ENCODE measurements around the gene PDLIM1.

Gene PDLIM1

GRCh38 chr10:95279042-95279820 is 11.6 kb downstream of the PDLIM1 start:
- peak; percentile 68 for ATAC-seq
- TF ChIP-seq CSDC2 (CRISPR knock-in tag; IDR thresholded peaks at IDR 0.05) (no peak), POU6F1 (CRISPR knock-in tag; IDR thresholded peaks at IDR 0.05; ENCODE audit: borderline replicate concordance, low read depth) (no peak), TOX (CRISPR knock-in tag; IDR thresholded peaks at IDR 0.05; ENCODE audit: borderline replicate concordance) (no peak), ZFP3 (CRISPR knock-in tag; IDR thresholded peaks at IDR 0.05) (no peak), BACH2 (CRISPR knock-in tag; IDR thresholded peaks at IDR 0.05; ENCODE audit: borderline replicate concordance) (no peak), PPARA (CRISPR knock-in tag; IDR thresholded peaks at IDR 0.05; ENCODE audit: borderline replicate concordance) (no peak), ZNF8 (CRISPR knock-in tag; IDR thresholded peaks at IDR 0.05) (no peak), TCF4 (CRISPR knock-in tag; IDR thresholded peaks at IDR 0.05; ENCODE audit: borderline replicate concordance) (no peak), PATZ1 (CRISPR knock-in tag; IDR thresholded peaks at IDR 0.05; ENCODE audit: borderline replicate concordance) (no peak), ZFP30 (CRISPR knock-in tag; IDR thresholded peaks at IDR 0.05) (no peak), ZC3H10 (CRISPR knock-in tag; IDR thresholded peaks at IDR 0.05) (no peak), ZNF70 (CRISPR knock-in tag; IDR thresholded peaks at IDR 0.05) (no peak)
- TF ChIP-seq, protein P1, sequence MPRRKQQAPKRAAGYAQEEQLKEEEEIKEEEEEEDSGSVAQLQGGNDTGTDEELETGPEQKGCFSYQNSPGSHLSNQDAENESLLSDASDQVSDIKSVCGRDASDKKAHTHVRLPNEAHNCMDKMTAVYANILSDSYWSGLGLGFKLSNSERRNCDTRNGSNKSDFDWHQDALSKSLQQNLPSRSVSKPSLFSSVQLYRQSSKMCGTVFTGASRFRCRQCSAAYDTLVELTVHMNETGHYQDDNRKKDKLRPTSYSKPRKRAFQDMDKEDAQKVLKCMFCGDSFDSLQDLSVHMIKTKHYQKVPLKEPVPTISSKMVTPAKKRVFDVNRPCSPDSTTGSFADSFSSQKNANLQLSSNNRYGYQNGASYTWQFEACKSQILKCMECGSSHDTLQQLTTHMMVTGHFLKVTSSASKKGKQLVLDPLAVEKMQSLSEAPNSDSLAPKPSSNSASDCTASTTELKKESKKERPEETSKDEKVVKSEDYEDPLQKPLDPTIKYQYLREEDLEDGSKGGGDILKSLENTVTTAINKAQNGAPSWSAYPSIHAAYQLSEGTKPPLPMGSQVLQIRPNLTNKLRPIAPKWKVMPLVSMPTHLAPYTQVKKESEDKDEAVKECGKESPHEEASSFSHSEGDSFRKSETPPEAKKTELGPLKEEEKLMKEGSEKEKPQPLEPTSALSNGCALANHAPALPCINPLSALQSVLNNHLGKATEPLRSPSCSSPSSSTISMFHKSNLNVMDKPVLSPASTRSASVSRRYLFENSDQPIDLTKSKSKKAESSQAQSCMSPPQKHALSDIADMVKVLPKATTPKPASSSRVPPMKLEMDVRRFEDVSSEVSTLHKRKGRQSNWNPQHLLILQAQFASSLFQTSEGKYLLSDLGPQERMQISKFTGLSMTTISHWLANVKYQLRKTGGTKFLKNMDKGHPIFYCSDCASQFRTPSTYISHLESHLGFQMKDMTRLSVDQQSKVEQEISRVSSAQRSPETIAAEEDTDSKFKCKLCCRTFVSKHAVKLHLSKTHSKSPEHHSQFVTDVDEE (CRISPR knock-in tag; IDR thresholded peaks at IDR 0.05) = no peak

DNA sequence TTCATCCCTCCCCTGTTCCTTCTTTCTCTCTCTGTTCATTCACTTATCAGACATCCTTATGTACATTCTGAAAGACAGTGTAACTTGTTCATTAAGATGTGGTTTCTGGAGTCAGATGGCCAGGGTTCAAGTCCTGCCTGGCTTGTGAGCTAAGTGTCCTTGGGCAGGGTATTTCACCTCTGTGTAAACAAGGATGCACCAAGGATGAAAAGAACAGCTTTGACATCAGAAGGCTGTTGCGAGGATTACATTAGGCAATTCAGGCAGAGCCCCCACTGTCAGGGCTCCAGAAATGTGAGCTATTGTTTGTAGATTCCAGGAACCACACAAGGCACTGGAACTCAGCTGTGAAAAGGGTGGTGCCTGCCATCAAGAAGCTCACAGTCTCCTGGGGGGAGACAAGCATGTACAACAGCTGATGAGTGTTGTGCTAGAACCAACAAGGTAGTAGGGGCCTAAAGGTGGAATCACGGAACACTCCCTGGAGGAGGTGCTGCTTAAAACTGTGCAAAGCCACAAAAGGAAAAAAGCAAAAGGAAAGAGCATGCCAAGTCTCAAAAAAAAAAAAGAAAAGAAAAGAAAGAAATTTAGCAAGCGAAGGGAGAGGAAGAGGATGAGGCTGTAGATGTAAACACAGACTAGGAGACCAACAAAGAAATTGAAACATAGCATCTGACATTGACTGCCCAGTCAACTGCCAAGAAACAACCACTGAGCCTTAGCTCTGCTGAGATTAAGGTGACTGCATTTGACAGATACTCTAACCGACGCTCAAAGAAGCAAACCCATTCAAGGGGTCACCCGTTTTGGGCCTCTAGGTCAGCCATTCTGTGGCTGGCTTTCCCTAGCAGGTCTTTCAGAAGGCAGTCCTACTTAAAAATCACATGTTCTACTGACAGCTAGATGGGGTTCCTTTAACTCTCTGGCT is 12.5 kb downstream of the PDLIM1 start:
- TF ChIP-seq GLIS3 (CRISPR knock-in tag; IDR thresholded peaks at IDR 0.05) = no peak
- no peak for TF ChIP-seq POU6F1 (CRISPR knock-in tag; IDR thresholded peaks at IDR 0.05; ENCODE audit: borderline replicate concordance, low read depth)
- no peak for TF ChIP-seq PATZ1 (CRISPR knock-in tag; IDR thresholded peaks at IDR 0.05; ENCODE audit: borderline replicate concordance)
- TF ChIP-seq BACH2 (CRISPR knock-in tag; IDR thresholded peaks at IDR 0.05; ENCODE audit: borderline replicate concordance) = no peak
- TF ChIP-seq ZFP3 (CRISPR knock-in tag; IDR thresholded peaks at IDR 0.05) = no peak
- no peak for TF ChIP-seq TOX (CRISPR knock-in tag; IDR thresholded peaks at IDR 0.05; ENCODE audit: borderline replicate concordance)
- no peak for TF ChIP-seq CSDC2 (CRISPR knock-in tag; IDR thresholded peaks at IDR 0.05)
- no peak for TF ChIP-seq ISL1 (CRISPR knock-in tag; IDR thresholded peaks at IDR 0.05)
- TF ChIP-seq OSR1 (CRISPR knock-in tag; IDR thresholded peaks at IDR 0.05) = no peak
- no peak for TF ChIP-seq PPARA (CRISPR knock-in tag; IDR thresholded peaks at IDR 0.05; ENCODE audit: borderline replicate concordance)
- TF ChIP-seq, protein P1 (CRISPR knock-in tag; IDR thresholded peaks at IDR 0.05) = no peak
- TF ChIP-seq ZNF565 (CRISPR knock-in tag; conservative IDR thresholded peaks at IDR 0.05; ENCODE audit: low read depth) = no peak
- TF ChIP-seq ZNF8 (CRISPR knock-in tag; IDR thresholded peaks at IDR 0.05) = no peak
- no peak for TF ChIP-seq ZNF70 (CRISPR knock-in tag; IDR thresholded peaks at IDR 0.05)

More for the DNA sequence above, 12.5 kb downstream of the PDLIM1 start:
- no peak for ATAC-seq
